ENCODE results near the gene TESK1. TPM values are rescaled to one million over a fixed set of nuclear protein-coding genes. Genes with fewer than 3 reads are reported as not detected.

TESK1 gene
- total and polyA plus RNA-seq, 4 donors: 3.7 to 12.5 (median 6.8) TPM

GRCh38 chr9:35570709-35571504, 34.2 kb upstream of the TESK1 start:
- H3K36me3 ChIP-seq (ENCODE audit: control insufficient read depth in 4 of 4, insufficient read depth in 3 of 4, low read depth in 1 of 4, low read length in 3 of 4): no peaks in the 10 kb centered on the region
- WGBS: 88% methylated on average over 6 of the region's 6 CpGs
- no peak overlapping the region for H3K27ac ChIP-seq (ENCODE audit: low read depth in 1 of 2, low read length in 2 of 2)
- H3K4me1 ChIP-seq (ENCODE audit: control insufficient read depth in 4 of 4, insufficient read depth in 4 of 4, low read length in 3 of 4): no peaks in the 10 kb centered on the region
- H3K27me3 ChIP-seq (ENCODE audit: control insufficient read depth in 4 of 4, insufficient read depth in 4 of 4, low read length in 3 of 4): no peaks in the 10 kb centered on the region
- no peak for TF ChIP-seq ATF3 (IDR thresholded peaks at IDR 0.05)
- TF ChIP-seq EGR1 (IDR thresholded peaks at IDR 0.05; ENCODE audit: low read depth in 2 of 2): no peak
- TF ChIP-seq MAX (IDR thresholded peaks at IDR 0.05): no peak
- TF ChIP-seq FOXA2 (IDR thresholded peaks at IDR 0.05): no peak
- no peak for TF ChIP-seq HNF4G (IDR thresholded peaks at IDR 0.05)
- no peak for TF ChIP-seq NR2F2 (IDR thresholded peaks at IDR 0.05)
- TF ChIP-seq FOXA1 (IDR thresholded peaks at IDR 0.05): no peak
- no peak overlapping the region for H3K9ac ChIP-seq (ENCODE audit: low read depth in 1 of 2, low read length in 2 of 2)
- DNase-seq (ENCODE audit: low spot score): no peak
- no peaks in the 10 kb centered on the region for H3K9me3 ChIP-seq (ENCODE audit: control insufficient read depth in 4 of 4, low read length in 3 of 4)
- H3K4me3 ChIP-seq (ENCODE audit: low read depth in 1 of 3, low read length in 3 of 3): no peak overlapping the region

GRCh38 chr9:35574578-35575122, 30.4 kb upstream of the TESK1 start:
- Histone ChIP-seq H3K9me3 (ENCODE audit: control insufficient read depth in 4 of 4, low read length in 3 of 4) (no peaks in the 10 kb centered on the region), H3K36me3 (ENCODE audit: control insufficient read depth in 4 of 4, insufficient read depth in 3 of 4, low read depth in 1 of 4, low read length in 3 of 4) (no peaks in the 10 kb centered on the region), H3K9ac (ENCODE audit: low read depth in 1 of 2, low read length in 2 of 2) (no peak overlapping the region), H3K4me1 (ENCODE audit: control insufficient read depth in 4 of 4, insufficient read depth in 4 of 4, low read length in 3 of 4) (no peaks in the 10 kb centered on the region), H3K4me3 (ENCODE audit: low read depth in 1 of 3, low read length in 3 of 3) (no peak overlapping the region), H3K27ac (ENCODE audit: low read depth in 1 of 2, low read length in 2 of 2) (no peak overlapping the region), H3K27me3 (ENCODE audit: control insufficient read depth in 4 of 4, insufficient read depth in 4 of 4, low read length in 3 of 4) (no peaks in the 10 kb centered on the region)
- TF ChIP-seq FOXA1 (IDR thresholded peaks at IDR 0.05) (no peak), REST (IDR thresholded peaks at IDR 0.05) (no peak), TAF1 (conservative IDR thresholded peaks at IDR 0.05) (no peak), JUND (IDR thresholded peaks at IDR 0.05) (no peak), ATF3 (IDR thresholded peaks at IDR 0.05) (no peak), RXRA (IDR thresholded peaks at IDR 0.05) (no peak), FOXA2 (IDR thresholded peaks at IDR 0.05) (no peak), RAD21 (IDR thresholded peaks at IDR 0.05) (no peak), SP1 (IDR thresholded peaks at IDR 0.05) (no peak), NR2F2 (IDR thresholded peaks at IDR 0.05) (no peak), YY1 (IDR thresholded peaks at IDR 0.05) (no peak)
- WGBS: 94% methylated on average over 2 of the region's 2 CpGs
- DNase-seq (ENCODE audit: low spot score): no peak
